AG20443 (cell line): ENCODE results near the gene LILRA5.
"Not testable (repeated sequence)": the region's sequence is repeated elsewhere in the genome, so short reads cannot be mapped to it uniquely, and the experiment has no call there.

ENCODE experiments used
- DNase-seq: peaks from one replicate; pipeline ENCODE4 v3.0.0; 2012; ENCODE audit warnings: low spot score, mixed read lengths

Gene LILRA5

GRCh38 chr19:54312436-54313377 lies at the start of gene LILRA5:
Gene LILRA5 (minus strand): TSS chr19:54313166. CDS start chr19:54313019, 147 bp downstream.
- DNase-seq, result no peak

- DNase-seq, result not testable (repeated sequence)
Observed at GRCh38 chr19:54361680-54362422, 48.9 kb upstream of the LILRA5 start.

- DNase-seq, result not testable (repeated sequence)
Observed at GRCh38 chr19:54359149-54359820, 46.3 kb upstream of the LILRA5 start.

GRCh38 chr19:54357381-54357780 lies 44.4 kb upstream of the LILRA5 start:
- DNase-seq, result no peak

- DNase-seq, result no peak
Observed at GRCh38 chr19:54356444-54357056, 43.6 kb upstream of the LILRA5 start.

GRCh38 chr19:54355675-54356074 lies 42.7 kb upstream of the LILRA5 start:
- no peak for DNase-seq

GRCh38 chr19:54354761-54355160 lies 41.8 kb upstream of the LILRA5 start:
- no peak for DNase-seq

- DNase-seq, result no peak
Observed at GRCh38 chr19:54352546-54352945, 39.6 kb upstream of the LILRA5 start.

GRCh38 chr19:54352041-54352440 lies 39.1 kb upstream of the LILRA5 start:
- DNase-seq, result no peak

GRCh38 chr19:54351474-54351873 lies 38.5 kb upstream of the LILRA5 start:
- DNase-seq, result no peak

- no peak for DNase-seq
Observed at GRCh38 chr19:54345938-54346386, 33.0 kb upstream of the LILRA5 start.

GRCh38 chr19:54343868-54344267 lies 30.9 kb upstream of the LILRA5 start:
- DNase-seq, result no peak

- DNase-seq, result no peak
Observed at GRCh38 chr19:54341295-54341694, 28.3 kb upstream of the LILRA5 start.

GRCh38 chr19:54339646-54340358 lies 26.8 kb upstream of the LILRA5 start:
- DNase-seq, result no peak

- DNase-seq, result no peak
Observed at GRCh38 chr19:54338521-54338920, 25.6 kb upstream of the LILRA5 start.

- no peak for DNase-seq
Observed at GRCh38 chr19:54337858-54338230, 24.9 kb upstream of the LILRA5 start.

GRCh38 chr19:54336893-54337857 lies 24.2 kb upstream of the LILRA5 start:
- DNase-seq, result no peak

GRCh38 chr19:54335979-54336892 lies 23.3 kb upstream of the LILRA5 start:
- no peak for DNase-seq

- DNase-seq, result no peak
Observed at GRCh38 chr19:54335164-54335563, 22.2 kb upstream of the LILRA5 start.
